BE2C (cell line): ENCODE measurements around the gene ARHGEF38.

ENCODE experiments used
- DNase-seq: peaks from one replicate; pipeline ENCODE4 v3.0.0-alpha.2; 2020
- H3K27me3 ChIP-seq: fragments of 250-450 bp; sonication (Bioruptor Pico); 2 replicates; pipeline ENCODE4 v1.5.1; 2020; ENCODE audit warnings: mild to moderate bottlenecking
- H3K36me3 ChIP-seq: fragments of 250-450 bp; sonication (Bioruptor Pico); 2 replicates; pipeline ENCODE4 v1.5.1; 2020; ENCODE audit warnings: mild to moderate bottlenecking
- H3K4me1 ChIP-seq: fragments of 250-450 bp; sonication (Bioruptor Pico); 2 replicates; pipeline ENCODE4 v1.5.1; 2020
- H3K4me3 ChIP-seq: 2 replicates; pipeline ENCODE4 v1.5.1; 2011; ENCODE audit warnings: low read depth, low read length
- H3K9me3 ChIP-seq: fragments of 250-450 bp; sonication (Bioruptor Pico); 2 replicates; pipeline ENCODE4 v1.5.1; 2020
- TF ChIP-seq, protein P1 (sequence below): IDR thresholded peaks from 2 replicates; pipeline ENCODE4 v1.5.1; 2012; ENCODE audit warnings: mild to moderate bottlenecking, low read depth, low read length

The ARHGEF38 gene

GRCh38 chr4:105710012-105710600, 157.7 kb downstream of the ARHGEF38 start:
- no peaks in the 10 kb centered on the region for H3K36me3 ChIP-seq
- peak overlapping the region; percentile 93 for H3K4me3 ChIP-seq
- H3K4me1 ChIP-seq, result peaks cover 6% of the 10 kb centered on the region; the same call in 1 of the 2 replicates
- TF ChIP-seq, protein P1, sequence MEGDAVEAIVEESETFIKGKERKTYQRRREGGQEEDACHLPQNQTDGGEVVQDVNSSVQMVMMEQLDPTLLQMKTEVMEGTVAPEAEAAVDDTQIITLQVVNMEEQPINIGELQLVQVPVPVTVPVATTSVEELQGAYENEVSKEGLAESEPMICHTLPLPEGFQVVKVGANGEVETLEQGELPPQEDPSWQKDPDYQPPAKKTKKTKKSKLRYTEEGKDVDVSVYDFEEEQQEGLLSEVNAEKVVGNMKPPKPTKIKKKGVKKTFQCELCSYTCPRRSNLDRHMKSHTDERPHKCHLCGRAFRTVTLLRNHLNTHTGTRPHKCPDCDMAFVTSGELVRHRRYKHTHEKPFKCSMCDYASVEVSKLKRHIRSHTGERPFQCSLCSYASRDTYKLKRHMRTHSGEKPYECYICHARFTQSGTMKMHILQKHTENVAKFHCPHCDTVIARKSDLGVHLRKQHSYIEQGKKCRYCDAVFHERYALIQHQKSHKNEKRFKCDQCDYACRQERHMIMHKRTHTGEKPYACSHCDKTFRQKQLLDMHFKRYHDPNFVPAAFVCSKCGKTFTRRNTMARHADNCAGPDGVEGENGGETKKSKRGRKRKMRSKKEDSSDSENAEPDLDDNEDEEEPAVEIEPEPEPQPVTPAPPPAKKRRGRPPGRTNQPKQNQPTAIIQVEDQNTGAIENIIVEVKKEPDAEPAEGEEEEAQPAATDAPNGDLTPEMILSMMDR, result no peak
- H3K9me3 ChIP-seq, result no peaks in the 10 kb centered on the region
- peak; percentile 14 for DNase-seq
- H3K27me3 ChIP-seq, result no peaks in the 10 kb centered on the region

DNA sequence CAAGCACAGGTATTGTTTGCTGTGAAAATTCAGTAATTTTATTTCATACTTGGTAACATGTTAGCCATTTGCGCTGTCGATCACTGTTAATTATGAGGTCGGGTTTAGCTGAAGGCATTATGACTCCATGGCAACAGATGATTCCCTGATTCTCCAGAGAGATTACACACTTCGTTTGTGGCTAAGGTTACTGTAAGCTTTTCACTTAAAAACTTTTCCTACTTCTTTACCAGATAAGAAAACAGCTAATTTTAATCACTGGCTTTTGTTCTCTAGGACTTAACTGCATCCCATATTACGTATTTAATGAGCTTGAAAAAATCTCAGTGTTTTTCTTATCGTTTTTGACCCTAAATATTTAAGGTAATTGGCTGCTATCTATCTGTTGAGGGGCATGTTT, 158.3 kb downstream of the ARHGEF38 start:
- H3K4me3 ChIP-seq, result peak overlapping the region; percentile 93
- H3K4me1 ChIP-seq, result peaks cover 6% of the 10 kb centered on the region; the same call in 1 of the 2 replicates
- no peaks in the 10 kb centered on the region for H3K27me3 ChIP-seq
- TF ChIP-seq, protein P1, result no peak
- H3K9me3 ChIP-seq, result no peaks in the 10 kb centered on the region
- H3K36me3 ChIP-seq, result no peaks in the 10 kb centered on the region
- peak; percentile 14 for DNase-seq

DNA sequence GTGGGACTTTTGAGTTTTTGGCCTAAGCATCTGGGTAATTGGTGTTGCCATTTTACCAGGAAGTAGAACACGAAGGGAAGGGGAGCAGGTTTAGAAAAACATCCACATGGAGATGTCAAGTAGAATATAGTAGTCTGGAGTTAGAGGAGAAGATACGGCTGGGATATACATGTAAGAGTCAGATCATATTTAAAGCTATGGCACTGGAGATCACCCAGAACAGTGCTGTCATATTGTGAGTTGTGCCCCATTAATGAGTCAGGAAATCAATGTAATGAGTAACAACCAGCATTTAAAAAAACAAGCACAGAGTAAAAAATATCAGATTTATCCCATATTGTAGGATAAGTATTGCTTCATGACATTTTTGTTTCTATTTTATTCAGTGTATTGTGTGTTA, 160.3 kb downstream of the ARHGEF38 start:
- H3K4me3 ChIP-seq, result no peak overlapping the region
- no peaks in the 10 kb centered on the region for H3K9me3 ChIP-seq
- H3K27me3 ChIP-seq, result no peaks in the 10 kb centered on the region
- no peaks in the 10 kb centered on the region for H3K36me3 ChIP-seq
- no peak for DNase-seq
- peaks cover 6% of the 10 kb centered on the region; the same call in 1 of the 2 replicates for H3K4me1 ChIP-seq
- TF ChIP-seq, protein P1, result no peak

- H3K4me3 ChIP-seq, result no peak overlapping the region
Measured at GRCh38 chr4:105714071-105714521, 161.7 kb downstream of the ARHGEF38 start.

DNA sequence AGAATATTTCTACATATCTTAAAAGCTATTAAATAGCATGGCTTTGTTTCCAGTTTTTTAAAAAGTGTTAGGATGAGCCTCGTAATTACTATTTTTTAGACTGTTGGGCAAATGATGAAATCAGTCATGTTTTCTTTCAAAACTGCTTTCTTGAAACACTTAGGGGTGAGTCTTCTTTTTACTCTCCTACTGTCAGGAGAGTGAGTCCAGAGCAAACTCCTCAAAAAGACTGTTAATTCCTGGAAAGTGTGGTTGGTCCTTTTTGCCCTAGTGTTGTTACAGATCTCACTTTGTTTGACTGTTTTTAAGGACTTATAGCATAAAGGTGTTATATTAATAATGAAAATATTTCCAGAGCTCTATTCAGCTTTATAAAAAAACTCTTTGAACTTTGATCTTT, 162.5 kb downstream of the ARHGEF38 start:
- no peaks in the 10 kb centered on the region for H3K9me3 ChIP-seq
- H3K27me3 ChIP-seq, result no peaks in the 10 kb centered on the region
- no peak for DNase-seq
- no peak overlapping the region for H3K4me3 ChIP-seq
- TF ChIP-seq, protein P1, result no peak
- H3K36me3 ChIP-seq, result no peaks in the 10 kb centered on the region
- H3K4me1 ChIP-seq, result peaks cover 6% of the 10 kb centered on the region; the same call in 1 of the 2 replicates

More at GRCh38 chr4:105714071-105714521, 161.7 kb downstream of the ARHGEF38 start:
- DNase-seq, result no peak
- Histone ChIP-seq H3K36me3 (no peaks in the 10 kb centered on the region), H3K4me1 (peaks cover 6% of the 10 kb centered on the region; the same call in 1 of the 2 replicates), H3K27me3 (no peaks in the 10 kb centered on the region), H3K9me3 (no peaks in the 10 kb centered on the region)
- TF ChIP-seq, protein P1, result no peak

DNA sequence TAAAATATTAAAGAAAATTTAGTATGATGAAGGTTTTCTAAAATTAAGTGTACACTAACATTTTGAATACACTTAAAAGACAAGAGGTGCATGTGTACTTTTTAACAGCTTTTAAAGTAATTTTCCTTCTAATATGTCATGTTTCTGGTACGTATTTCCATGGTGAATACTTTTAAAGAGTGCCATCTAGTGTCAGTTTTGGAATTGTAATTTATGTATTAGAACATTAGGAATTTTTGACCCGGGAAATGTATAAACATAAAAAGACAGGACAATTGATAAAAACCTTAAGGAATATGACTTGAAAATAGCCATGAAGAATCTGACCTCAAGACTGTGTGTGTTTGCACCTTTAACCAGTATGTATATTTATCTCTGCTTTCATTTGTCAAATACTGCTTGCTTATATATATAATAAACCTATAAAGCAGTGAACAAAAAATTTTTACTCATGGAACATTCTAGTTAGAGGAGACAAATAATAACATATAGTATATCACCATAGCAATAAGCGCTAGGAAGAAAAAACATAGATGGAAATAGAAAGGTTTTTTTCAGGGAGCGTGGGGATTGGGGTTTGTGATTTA, 163.4 kb downstream of the ARHGEF38 start:
- H3K9me3 ChIP-seq, result no peaks in the 10 kb centered on the region
- peaks cover 6% of the 10 kb centered on the region; the same call in 1 of the 2 replicates for H3K4me1 ChIP-seq
- H3K4me3 ChIP-seq, result no peak overlapping the region
- no peaks in the 10 kb centered on the region for H3K27me3 ChIP-seq
- TF ChIP-seq, protein P1, result peak; percentile 43; the same call in 1 of the 2 replicates
- DNase-seq, result no peak
- H3K36me3 ChIP-seq, result no peaks in the 10 kb centered on the region
